Erythroblast (primary cell): ENCODE data around the gene TNPO3.
"Not testable (repeated sequence)": the region's sequence is repeated elsewhere in the genome, so short reads cannot be mapped to it uniquely, and the experiment has no call there.

Experiments
- DNase-seq, 2 experiments: peaks; one replicate each; lab custom pipeline; 2025; lab: John Stamatoyannopoulos, UW
- GATA1 ChIP-seq: IDR thresholded peaks from 2 replicates; pipeline ENCODE4 v1.6.1; 2011; ENCODE audit warnings: low read depth, mild to moderate bottlenecking, control low read depth, low read length, moderate library complexity
- POLR2A ChIP-seq: IDR thresholded peaks from 2 replicates; pipeline ENCODE4 v1.6.1; 2011; ENCODE audit warnings: mild to moderate bottlenecking, low read length

TNPO3 gene

DNA sequence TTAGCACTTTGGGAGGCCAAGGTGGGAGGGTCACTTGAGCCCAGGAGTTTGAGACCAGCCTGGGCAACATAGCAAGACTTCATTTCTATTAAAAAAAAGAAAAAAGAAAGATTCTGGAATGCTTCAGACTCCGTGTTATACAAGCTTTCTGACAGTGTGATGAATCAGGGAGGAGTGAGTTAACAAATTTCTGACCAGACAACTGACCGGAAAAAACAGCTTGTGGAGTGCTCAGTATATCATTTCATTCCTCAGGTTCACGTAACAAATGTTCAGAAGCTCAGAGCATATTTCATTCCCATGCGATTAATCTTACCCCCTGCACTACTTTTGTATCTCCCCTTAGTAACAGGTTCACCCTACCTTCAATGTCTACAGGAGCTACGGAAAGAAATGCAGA lies 28.6 kb upstream of the TNPO3 start:
- DNase-seq, result no peak
- TF ChIP-seq POLR2A (no peak), GATA1 (no peak)

- DNase-seq, result no peak
- TF ChIP-seq GATA1 (no peak), POLR2A (no peak)
Observed at GRCh38 chr7:129078455-129078854, 23.5 kb upstream of the TNPO3 start.

DNA sequence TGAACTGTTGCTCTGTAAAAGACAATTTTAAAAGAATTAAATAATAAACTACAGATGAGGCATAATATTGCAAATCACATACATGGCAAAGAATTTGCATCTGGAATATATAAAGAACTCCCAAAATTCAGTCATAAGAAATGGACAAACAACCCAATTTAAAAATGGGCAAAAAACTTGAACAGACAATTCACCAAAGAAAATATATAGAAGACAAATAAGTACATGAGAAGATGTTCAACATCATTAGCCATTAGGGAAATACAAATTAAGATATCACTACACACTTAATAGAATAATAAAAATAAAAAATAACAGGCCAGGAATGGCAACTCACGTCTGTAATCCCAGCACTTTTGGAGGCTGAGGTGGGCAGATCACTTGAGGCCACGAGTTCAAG lies 22.0 kb upstream of the TNPO3 start:
- no peak for DNase-seq
- TF ChIP-seq POLR2A, result no peak
- TF ChIP-seq GATA1, result no peak

DNA sequence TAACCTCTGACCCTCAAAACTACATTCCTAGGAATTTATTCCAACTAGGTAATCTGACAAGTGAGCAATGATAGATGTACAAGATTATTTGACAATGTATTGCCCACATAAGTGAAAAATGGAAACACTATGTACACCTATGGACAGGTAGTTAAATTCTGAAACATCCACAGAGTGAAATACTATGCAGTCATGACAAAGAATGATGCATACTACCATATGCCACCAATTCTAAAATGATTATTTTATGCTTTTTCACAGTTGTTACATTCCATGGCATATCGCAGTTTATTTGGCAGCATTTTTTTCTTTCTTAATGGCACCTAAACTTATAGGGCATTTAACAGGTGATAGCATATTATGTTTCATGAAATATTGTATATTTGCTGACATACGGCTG lies 20.1 kb upstream of the TNPO3 start:
- DNase-seq, result no peak
- TF ChIP-seq GATA1, result no peak
- no peak for TF ChIP-seq POLR2A

- DNase-seq, result no peak
- TF ChIP-seq POLR2A (no peak), GATA1 (no peak)
Observed at GRCh38 chr7:129074361-129074871, 19.5 kb upstream of the TNPO3 start.

DNA sequence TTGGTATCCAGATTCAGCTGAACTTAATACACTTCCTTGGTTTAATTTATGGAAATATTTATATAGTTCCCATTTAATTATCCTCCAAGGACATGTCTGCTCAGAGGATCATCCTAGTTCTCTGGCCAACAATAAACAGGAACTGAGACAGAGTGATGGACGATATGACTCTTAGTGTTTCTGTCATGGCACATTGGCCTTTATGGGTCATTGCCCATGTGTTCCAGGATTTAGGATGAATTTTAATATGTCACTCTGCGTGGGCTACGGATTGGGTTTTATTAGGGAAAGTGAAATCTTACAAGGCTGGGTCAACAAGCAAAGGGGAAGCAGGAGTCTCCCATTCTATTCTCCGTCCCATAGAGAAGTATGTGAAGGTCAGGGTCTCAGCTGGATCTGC lies 18.8 kb upstream of the TNPO3 start:
- no peak for DNase-seq
- TF ChIP-seq POLR2A (no peak), GATA1 (no peak)

DNA sequence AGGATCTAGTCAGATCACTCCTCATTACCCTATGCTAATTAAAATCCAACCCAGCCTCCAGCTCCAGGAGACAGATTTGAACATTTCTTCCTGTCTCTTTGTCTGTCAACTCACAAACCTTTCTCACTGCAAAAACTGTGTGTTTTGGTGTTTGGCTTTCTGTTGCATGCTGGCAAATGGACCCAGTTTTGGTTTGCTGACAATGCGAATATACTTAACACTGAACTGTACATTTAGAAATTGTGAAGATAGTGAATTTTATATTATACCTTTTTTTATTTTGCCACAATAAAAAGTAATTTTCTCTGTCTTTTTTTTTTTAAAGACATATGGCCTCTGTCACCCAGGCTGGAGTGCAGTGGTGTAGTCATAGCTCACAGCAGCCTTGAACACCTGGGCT lies 18.3 kb upstream of the TNPO3 start:
- TF ChIP-seq GATA1 (no peak), POLR2A (no peak)

GRCh38 chr7:129072479-129073011 lies 17.6 kb upstream of the TNPO3 start:
- TF ChIP-seq GATA1 (no peak), POLR2A (no peak)
- no peak for DNase-seq

More for the DNA sequence above, 18.3 kb upstream of the TNPO3 start:
- DNase-seq, result no peak

DNA sequence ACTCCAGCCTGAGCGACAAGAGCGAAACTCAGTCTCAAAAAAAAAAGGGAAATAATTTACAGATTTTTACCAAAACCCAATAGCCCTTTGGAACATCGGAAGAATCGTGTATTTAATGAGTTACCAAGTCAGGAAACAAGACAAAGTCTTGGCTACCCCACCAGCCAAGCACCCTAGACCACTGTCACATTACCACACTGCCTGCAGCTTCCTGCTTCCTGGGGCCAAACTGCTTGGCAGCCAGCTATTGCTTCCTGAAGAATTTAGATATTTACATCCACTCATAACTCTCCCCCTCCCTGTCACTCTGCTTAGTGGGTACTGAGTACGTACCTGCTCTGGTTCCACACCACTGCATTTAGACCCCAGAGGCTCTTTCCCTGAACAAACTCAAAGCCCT lies 14.1 kb upstream of the TNPO3 start:
- DNase-seq, result no peak
- TF ChIP-seq GATA1 (no peak), POLR2A (no peak)

DNA sequence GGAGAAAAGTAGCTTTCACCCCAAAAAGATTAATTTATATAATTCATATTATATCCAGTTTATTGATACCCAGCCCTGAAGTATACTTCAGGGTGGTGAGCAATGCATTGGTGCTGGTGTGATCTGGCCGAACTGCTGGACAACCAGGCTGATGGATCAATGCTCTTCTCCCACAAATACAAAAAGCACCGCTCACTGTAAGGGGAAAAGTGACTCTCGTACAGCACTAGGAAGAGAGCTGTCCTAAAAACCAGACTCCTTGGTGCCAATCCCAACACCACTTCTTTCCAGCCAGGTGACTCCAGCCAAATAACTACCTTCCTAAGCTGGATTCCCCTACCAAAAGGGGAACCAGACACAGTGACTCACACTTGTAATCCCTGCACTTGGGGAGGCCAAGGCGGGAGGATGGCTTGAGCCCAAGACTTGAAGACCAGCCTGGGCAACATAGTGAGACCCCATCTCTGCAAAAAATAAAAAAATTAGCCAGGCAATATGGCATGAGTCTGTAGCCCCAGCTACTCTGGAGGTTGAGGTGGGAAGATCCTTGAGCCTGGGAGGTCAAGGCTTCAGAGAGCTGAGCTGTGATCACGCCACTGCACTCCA lies 13.1 kb upstream of the TNPO3 start:
- no peak for DNase-seq
- TF ChIP-seq POLR2A (no peak), GATA1 (no peak)

- not testable (repeated sequence) for DNase-seq
Observed at GRCh38 chr7:129067132-129067561, 12.2 kb upstream of the TNPO3 start.

GRCh38 chr7:129066290-129067131 lies 11.6 kb upstream of the TNPO3 start:
- DNase-seq, result peak; percentile 28 to 61
- TF ChIP-seq POLR2A (no peak), GATA1 (no peak)

DNA sequence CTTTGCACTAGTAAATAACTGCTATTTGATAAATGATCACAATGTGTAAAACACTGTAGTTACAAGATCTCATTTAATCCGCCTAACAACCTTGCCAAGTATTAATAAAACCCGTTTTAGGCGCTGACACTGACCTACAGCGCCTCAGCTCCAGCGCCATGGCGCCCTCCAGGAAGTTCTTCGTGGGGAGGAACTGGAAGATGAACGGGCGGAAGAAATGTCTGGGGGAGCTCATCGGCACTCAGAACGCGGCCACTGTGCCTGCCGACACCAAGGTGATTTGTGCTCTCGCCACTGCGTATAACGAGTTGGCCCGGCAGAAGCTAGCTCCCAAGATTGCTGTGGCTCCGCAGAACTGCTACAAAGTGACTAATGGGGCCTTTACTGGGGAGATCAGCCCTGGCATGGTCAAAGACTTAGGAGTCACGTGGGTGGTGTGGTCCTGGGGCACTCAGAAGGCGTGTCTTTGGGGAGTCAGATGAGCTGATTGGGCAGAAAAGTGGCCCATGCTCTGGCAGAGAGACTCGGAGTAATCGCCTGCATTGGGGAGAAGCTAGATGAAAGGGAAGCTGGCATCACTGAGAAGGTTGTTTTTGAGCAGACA lies 1.1 kb upstream of the TNPO3 start:
- no peak for TF ChIP-seq GATA1
- TF ChIP-seq POLR2A, result no peak
- peak; percentile 21 to 25 for DNase-seq

DNA sequence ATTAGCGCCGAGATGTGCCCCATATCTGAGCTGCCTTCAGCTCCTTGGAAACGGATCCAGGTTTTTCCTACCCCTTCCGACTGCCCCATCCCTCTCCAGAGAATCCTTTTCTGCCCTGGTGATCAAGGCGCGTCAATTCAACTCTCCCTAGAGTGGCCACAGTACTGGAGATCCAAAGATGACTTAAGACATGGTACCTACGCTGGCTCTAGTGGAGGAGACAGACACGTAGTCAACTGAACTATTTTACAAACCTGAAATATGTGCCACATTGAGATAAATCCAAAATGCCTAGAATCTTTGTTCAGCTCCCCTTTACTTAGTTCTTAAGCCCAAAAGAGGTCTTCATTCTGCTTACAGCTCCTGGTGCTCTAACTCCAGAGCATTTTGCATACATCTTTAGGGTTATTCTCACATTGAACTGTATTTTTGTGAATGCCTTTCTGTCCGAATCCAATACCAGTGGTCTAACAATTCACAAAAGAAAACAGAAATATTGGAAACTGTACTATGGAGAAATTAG lies 444 bp upstream of the TNPO3 start:
- peak; percentile 90 for TF ChIP-seq POLR2A
- no peak for TF ChIP-seq GATA1
- no peak for DNase-seq
